Dermis blood vessel endothelial cell (primary cell): ENCODE measurements around the gene NEURL1. TPM values are rescaled to one million over a fixed set of nuclear protein-coding genes. Genes with fewer than 3 reads are reported as not detected.

Experiments
- DNase-seq: peaks from one replicate; pipeline ENCODE4 v3.0.0; 2010
- total RNA-seq: library from RNA; depleted of rRNA; stranded (reverse); fragments of >200 nt; gene quantifications from 2 replicates; pipeline ENCODE4 v1.2.3, GENCODE V29; 2014

Gene NEURL1
- total RNA-seq, 1 donor from 2014 or later: not detected

DNA sequence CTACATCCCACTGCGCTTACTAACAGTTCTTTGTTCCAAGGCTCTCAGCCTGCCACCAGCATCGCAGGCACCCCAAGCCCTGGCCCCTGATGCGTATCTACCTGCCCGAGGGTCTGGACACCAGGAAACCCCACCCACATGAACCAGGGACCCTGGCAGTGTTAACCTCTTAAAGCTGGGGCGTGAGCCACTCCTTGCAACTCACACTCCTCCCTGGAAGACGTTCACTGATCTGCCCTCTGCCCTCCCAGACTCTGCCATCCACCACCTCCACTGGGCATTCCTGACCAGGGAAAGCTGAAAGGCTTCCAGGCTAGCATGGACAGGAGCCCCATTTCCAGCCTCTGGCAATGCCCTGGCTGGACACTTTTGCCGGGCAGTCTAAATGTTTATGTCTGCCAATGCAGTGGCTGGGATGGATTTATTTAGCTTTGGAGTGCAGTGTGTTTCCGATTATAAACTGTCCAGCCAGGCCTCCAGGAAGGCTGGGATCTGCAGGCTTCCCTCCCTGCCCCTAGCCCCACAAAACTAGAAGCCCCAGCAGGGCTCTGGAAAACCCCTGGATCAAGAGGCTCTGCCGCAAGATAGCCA lies 117.5 kb downstream of the NEURL1 start:
- no peak for DNase-seq

DNA sequence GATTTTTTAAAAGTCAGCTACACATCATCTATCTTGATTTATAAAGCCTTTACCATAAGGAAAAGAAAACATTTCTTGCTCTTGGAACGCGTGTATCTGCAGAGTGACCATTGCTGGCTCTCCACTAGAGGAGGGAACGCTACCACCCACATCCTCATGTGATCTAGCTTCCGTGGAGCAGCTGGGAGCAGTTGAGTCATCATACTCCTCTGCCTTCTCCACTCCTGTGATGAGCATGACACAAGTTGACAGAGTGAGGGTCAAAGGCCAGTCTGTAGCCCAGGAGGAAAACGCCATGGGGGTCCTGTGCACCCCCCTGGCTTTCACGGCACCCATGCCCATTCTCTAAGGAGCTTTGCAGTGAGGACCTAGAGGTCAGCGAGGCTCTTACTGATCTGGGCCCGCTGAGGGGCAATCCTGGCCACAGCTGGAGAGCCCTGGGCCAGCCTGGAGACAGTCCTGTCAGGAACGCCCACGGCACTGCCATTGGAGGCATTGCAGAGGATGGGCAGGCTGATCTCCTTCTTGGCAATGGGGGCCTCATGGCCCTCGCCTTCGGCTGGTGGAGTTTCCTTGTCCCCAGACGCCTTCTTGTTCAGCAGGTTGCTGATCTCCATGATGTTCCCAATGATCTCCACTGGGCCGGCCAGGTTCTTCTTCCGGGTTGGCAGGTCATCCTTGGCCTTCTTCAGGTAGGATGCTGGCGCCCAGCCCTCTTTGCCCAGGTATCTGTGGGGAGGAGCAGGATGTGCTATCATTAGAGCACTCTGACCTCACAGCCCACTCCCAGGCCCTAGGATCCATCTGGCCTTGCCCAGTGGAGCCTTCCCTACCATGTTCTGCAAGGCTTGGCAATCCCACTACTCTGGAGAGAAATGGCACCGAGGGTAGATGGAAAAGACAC lies 119.2 kb downstream of the NEURL1 start:
- no peak for DNase-seq

DNA sequence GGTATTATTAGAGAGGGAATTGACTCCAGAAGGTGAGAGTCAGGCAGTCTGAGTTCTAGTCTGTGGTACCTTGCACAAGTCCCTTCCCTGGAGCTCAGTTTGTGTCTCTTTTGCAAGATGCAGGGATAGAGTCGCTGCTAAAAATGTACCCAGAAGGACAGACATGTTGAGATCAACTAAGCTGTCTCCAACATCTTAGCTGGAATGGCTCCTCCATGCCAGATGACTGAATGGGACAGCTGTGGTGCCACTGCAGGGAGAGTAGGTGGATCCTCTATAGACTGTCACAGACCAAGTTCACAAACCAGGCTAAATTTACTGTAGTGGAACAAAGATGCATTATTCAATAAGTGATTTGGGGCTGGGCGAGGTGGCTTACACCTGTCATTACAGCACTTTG lies 120.1 kb downstream of the NEURL1 start:
- DNase-seq: no peak

DNA sequence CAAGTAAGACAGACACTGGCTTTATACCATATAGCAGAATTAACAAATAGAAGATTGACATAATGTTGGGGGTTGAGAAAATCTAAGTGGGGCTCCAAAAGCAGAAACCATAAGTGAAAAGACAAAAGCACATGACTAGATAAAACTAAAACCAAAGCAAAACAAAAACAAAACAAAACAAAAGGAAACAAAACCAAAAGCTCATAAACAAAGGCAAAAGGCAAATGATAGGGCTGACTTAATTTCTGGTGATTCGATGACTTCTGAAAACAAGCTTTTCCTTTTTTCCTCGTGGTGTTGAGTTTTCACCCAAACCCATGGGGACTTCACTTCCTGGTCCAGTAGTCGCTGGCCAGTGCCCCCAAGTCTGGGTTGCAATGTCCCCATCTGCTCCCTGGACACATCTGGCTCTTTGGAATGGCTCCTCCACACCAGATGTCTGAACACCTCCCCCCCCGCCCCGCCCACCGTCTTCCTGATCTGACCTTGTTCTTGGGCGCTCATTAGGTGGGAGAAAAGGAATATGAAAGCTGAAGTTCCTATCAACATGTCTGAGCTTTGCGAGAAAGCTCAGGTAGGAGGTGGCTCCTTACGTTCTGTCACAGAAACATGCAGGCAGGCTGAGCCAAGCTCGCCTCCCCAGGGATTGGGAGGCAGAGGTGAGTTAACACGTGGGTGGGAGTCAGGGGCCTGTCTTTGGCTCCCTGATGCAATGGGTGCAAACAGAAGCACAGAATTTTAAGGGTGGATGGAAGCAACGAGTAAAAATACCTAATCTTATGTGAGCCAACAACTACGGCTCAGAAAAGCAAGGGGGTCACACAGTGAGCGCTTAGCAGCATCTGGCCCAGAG lies 121.0 kb downstream of the NEURL1 start:
- no peak for DNase-seq

DNA sequence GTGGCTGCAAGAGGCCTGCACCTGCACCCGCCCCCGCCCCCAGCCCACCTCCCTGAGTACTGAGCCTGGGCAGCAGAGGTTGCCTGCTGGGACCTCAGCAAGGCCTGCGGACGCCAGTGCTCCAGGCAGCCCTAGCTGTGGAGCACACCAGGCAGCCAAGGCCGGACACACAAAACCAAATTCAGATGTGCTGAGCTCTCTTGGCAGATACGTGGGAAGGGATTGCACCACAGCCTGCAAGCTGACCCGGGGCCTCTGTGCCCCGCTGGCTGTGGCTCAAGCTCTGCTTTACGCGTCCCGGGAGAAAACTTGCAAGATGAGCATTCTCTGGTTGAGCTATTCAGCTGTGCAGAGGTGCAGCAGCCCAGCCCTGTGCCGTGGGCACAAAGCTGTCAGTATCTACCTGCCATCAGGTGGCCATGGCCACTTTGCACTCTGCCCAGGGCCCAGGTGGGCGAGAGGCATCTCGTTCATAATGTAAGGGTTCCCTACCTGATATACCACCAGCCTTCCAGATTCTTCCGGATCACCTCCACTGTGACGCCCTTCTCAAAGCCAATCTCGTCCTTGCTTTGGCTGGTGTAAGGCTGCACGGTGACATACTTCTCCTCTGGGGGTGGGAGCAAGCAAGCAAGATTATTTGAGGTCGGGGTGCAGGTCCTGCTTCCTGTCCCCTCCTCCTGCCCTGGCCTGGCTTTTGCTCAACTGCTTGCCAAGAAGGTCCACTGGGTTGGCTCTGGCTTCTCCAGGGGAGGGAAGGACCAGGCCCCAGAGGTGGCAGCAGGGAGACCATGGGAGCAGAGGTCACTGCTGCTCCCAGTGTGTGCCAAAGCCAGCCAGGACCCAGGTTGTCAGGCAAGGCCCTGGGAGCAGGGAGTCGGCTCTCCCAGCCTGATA lies 123.4 kb downstream of the NEURL1 start:
- no peak for DNase-seq

DNA sequence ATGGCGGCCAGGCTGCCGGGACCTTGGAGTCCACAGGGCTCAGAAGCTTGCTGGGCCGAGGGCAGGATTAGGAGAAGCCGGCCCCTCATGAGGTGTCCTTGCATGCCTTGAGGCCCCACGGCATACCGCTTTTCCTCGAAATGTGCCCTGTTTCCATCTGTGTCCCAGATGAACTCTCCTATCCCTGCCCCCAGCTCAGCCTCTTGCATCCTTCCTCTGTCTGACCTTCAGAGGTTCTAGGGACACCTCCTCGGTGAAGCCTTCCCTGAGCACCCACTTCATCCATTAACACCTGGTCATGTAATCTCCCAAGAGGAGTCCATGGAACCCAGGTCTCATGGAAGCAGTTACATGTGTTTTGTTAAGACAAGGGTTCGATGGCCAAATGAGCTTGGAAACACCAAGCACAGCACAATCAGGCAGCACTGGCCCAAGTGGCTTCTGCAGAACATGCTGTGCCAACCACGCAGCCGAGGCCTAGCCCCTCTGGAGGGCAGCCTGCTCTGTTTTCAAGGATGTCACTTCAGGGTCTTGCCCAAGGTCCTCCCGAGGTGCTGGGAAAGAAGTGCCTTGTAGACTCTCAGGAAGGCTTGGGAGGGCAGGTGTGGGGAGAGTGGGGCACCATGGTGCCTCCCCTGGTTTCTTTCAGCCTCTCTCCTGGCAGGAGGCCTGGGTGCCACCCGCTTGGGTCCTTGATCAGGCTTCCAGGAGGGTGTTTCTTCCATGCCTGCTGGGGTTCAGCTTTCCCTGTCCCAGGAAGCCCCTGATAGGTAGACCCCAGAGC lies 124.3 kb downstream of the NEURL1 start:
- no peak for DNase-seq

DNA sequence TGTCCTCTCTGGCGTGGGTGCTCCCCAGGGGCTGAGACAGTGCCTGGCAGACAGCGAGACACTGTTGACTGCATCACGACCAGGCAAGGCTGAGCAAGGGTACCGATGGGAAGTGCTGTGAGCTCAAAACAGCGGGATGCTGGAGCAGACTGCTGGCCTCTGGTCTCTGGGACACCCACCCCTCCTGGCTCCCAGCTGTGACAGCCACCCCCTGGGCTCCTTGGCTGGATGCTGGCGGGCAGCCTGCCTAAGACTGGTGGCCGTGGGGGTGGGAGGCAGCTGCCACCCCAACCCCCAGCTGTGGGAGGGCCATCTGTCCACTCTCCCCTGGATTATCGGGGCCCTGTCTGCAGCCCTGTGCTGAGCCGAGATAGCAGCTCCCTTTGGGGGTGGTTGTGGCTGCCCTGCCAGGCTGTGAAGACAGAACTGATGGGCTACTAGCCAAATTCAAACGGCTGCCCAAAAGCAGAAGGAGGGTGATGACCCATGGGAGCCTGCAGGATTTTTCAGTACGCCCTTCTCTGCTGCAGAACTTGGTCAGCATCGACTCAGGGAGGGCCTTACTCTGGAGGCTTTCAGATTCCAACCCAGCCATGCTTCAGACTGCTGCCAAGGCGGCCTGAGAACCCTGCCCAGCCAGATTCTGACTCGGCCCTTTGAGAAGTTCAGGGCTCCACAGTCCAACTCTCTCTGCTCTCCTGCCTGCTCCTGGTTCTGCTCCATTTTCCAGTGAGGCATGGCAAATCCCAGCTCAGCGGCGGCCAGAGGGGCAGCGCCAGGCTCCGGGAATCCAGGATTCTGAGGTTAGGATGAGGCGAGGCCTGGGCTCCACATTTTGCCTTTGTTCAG lies 125.3 kb downstream of the NEURL1 start:
- no peak for DNase-seq

DNA sequence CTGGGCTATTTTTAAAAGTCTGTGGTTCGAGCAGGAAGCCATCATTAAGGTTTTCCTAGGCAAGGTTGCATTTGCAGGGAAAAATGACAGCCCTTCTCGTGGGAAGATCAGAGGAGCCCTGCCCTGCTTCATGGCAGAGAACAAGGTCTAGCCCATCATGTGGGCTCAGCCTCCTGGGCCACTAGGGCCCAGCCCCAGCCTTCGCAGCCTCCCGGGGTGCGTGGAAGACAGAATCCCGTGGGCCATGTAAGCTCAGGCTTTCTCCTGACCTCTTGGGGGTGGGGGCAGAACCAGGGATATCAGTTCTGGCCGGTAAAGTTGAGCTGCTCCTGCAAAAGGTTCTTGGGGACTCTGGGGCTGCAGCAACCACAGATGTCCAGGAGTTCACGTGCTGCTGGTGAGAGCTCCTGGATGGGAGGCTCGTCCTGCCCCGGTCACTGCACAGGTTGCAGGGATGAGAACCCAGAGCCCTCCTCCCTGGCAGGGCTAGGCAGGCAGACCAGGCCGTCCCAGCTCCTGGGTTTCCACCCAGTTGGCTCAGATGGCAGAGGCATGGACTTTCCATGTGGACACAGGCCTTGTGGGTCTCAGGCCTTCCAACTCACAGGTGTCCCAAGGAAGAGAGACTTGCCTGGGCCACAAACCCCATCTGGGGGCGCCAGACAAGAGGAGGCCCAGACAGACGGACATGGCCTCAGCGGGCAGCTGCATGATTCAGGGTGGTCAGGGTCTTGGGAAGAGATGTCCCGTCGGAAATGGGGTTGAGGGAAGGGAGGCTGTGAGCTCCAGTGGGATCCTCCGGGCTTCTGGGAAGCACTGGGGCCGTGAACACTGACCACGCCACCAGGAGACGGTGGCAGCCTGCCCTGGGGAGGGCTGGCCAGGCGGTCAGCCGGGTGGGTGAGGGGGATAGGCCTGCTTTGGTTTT lies 126.2 kb downstream of the NEURL1 start:
- DNase-seq: no peak

DNA sequence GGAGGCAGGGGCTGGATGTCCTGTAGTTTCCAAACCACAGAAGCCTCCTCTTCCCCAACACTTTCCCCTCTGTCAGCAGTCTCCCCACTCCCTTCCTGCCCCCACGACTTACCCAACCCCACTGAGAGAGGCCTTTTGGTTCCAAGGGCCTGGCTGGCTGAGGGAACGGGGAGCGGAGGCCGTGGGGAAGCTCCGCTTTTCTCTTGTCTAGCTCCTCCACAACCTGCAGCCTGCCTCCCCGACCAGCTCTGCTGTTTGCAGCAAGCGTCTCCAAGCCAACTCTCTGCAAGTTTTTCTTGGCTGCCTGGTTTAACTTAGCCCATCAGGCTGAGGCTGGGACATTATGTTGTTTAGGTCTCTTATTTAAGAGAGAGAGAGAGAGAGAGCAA lies 126.8 kb downstream of the NEURL1 start:
- no peak for DNase-seq

DNA sequence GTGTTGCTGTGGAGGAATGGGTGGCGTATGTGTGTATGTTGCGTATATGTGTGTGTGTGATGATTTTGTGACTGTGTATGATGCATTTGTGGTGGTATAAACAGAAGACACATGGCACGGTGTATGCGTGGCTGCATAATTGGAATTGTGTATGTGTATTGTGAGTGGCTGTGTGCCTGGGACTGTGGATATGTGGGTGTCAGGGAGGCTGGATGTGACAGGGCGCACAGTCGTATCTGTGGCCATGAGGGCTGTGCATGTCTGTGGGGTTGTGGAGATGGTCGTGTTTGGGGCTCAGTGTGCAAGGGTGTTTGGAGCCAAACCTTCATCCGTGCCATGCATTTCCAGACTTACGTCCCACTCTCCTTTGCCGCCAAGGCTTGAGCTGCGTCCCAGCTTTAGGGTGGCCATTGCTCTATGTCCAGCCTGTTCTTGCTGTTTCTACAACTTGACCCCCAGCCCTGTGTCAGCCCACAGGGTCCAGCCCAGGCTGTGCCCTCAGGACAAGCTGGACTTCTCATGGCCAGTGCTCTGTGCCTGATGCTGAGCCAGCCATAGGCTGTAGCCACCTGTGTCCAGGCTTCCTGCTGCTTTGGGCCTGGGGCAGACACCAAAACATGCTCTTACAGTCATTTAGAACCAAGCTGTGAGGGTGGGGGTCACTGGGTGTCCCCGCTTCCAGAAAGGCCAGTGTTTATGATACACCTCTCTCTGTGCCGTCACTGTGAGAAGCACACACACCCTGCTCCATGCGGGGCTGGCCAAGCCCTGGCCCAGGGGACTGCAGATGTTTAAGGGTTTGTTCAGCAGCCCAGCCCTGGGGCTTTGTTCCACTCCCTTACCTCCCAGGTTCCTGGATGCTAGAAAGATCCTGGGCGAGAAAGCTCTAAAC lies 127.6 kb downstream of the NEURL1 start:
- no peak for DNase-seq

DNA sequence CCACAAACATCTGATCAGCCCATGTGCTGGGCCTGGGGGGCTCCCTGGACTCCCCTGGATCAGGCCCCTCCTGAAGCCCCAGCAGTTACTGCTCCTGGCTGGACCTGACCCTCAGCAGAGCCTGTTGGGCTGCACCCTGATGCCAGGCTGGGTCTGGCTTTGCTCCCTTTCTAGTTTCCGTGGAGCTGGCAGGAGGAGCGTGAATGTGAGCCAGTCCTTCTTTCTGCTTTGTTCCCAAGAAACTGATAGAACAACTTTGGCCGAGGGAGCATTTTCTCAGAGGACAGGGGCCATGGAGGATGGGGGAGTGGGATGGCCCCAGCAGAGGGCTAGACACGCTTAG lies 128.2 kb downstream of the NEURL1 start:
- no peak for DNase-seq

DNA sequence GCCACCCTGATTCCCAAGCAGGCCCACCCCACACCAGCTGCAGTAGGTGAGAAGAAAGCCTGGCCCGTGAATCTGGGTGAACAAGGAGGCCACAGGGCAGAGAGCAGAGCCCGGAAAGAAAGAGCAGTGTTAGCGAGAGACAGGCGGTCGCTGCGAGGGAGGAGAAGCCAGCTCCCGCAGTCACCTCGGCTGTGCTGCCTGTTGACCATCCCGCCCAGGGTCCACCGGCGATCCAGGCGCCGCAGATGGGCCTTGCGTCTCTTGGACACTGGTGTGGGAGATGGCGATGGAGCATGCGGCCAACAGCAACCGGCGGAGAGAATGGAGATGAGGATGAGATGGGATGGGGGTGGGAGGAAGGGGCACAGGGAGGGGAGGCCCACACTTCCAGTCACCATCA lies 128.8 kb downstream of the NEURL1 start:
- no peak for DNase-seq

DNA sequence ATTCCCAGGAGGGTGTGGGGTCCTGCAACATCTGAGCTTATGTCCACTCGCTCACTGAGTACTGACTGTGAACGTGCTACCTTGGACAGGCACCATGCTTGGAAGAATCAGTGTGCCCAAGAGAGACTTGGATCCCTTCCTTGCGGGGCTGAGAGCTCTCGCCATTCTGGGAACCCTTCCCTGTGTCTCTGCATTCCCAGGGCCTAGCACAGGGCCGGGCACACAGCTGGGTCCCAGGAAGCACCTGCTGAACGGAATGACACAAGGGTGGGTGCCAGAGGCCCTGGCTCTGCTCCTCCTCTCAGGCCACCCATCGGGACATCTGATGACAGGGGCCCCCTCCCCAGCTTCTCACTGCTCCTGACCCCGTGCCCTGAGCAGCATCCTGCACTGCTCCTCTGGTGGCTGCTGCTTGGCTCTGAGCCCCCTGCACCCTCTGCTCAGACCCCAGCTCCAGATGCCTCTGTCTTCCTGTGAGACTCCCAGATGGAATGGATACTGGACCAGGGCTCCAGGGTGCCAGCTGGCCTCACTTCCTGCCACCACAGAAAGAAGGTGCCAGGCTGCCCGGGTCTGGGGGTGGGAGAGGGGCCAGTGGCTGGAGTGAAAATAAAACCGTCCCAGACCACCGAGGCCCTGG lies 129.6 kb downstream of the NEURL1 start:
- DNase-seq: no peak

DNA sequence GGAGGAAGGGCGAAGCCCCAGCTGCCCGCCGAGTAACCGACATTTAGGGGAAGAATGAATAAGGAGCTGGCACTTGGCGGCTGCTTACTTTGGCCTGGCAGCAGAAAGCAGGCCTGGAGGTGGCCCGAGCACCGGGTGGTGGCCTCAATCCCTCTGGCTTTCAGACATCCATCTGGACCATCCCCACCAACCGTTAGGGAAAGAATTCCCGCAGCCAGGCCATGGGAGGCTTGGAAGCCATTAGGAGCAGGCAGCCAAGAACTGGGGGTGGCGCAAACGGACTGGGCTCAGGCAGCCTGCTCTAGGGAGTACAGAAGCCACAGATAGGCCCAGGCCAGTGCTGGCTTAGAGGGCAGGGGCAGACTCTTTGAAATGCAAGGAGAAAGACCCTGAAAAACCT lies 132.7 kb downstream of the NEURL1 start:
- DNase-seq: no peak

DNA sequence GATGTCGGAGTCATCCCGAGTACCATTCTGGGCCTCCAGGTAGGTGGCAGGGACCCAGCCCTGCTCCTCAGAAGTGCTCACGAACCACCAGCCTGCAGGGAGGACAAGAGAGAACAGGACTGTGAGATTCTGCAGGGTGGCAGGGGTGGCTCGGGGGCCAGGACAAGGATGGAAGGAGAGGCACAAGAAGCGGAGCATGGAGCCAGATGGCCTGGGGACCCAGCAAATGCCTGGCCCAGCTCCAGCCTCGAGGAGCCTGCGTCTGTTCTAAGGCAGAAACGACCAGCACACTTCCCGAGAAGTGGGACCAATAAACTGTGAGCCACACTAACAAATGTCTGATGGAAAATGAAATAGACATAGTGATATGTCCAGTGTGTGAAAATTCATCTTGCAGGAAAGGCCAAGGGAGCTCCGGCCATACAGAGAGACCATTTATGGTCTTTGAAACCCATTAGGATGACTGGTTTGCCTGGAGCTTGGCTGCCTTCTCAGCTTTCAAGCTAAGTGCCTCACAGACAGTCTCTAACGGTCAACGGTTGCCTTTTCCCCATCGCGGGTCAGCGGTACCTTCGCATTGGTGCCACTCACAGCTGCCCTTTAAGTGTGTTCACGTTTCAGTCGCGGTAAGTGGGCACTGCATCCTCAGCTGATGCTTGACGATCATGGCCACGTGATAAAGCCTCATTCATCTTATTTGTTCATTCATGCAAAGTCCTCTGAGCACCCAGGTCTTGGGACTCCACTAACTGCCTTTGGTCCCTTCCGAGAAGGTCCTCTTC lies 133.8 kb downstream of the NEURL1 start:
- DNase-seq: no peak

DNA sequence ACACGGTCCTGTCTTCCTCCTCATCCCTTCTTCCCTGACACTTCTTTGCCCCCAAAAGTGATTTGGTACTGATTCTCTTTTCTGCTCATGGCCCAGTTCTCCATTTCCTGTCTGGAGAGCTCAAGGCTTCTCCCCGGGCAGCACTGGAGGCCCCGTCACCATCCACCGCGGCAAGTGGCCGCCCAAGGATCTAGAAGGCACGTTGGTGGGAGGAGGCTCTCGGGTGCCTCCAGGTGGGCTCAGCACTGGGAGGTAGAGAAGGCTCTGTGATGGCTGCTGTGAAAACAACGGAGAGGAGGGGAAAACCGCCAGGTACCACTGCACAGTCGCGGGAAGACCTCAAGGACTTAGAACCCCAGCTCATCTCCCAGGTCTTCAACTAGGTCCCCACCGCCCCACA lies 134.4 kb downstream of the NEURL1 start:
- DNase-seq: no peak

DNA sequence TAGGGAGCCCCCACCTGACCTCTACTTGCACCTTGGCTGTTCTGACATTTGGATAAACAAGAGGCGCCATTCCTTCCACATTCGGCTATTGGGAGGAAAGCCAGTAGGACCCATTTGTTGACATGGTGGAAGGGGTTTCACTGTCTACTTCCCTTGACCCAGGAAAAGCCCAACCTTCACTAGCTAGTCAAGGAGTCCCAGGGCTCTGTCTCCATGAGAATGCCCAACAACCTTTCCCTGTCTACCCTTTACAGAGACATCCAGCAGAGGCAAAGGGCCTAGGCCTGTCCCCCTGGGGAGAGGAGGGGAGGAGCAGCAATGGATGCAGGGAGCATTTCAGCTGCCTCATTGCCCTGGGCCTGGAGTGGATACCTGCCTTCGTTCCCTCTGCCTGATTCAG lies 136.1 kb downstream of the NEURL1 start:
- no peak for DNase-seq
